A549 treated with Hydrocortisone at 1 μM for 4 hours (cell line): ENCODE measurements around the gene TAS2R50. TPM values are rescaled to one million over a fixed set of nuclear protein-coding genes. Genes with fewer than 3 reads are reported as not detected.

Experiments used
- total RNA-seq: library from RNA; stranded (reverse); fragments of 200-300 nt; extraction: Qiagen RNA extraction; gene quantifications from 5 replicates; pipeline ENCODE4 v1.2.3, GENCODE V29; 2022

Gene TAS2R50
- total RNA-seq: not detected in 5 replicates

GRCh38 chr12:10986812-10987211, at the start of gene TAS2R50:
Gene TAS2R50 (minus strand): TSS chr12:10986912. CDS start chr12:10986860, 52 bp downstream.

GRCh38 chr12:11031307-11031706, 44.6 kb upstream of the TAS2R50 start, which contains the start of gene TAS2R31:
Gene TAS2R31 (minus strand): TSS chr12:11031407. CDS start chr12:11031335, 72 bp downstream.

GRCh38 chr12:11022520-11022919, 35.8 kb upstream of the TAS2R50 start, which contains the start of gene TAS2R19:
Gene TAS2R19 (minus strand): TSS chr12:11022620. CDS start chr12:11022571, 49 bp downstream.

GRCh38 chr12:10998204-10998603, 11.5 kb upstream of the TAS2R50 start, which contains the start of gene TAS2R20:
Gene TAS2R20 (minus strand): TSS chr12:10998304. CDS start chr12:10997875, 429 bp downstream.

GRCh38 chr12:10939163-10939562, 47.5 kb downstream of the TAS2R50 start, which contains the start of gene TAS2R14:
Gene TAS2R14 (minus strand): TSS chr12:10939263. CDS start chr12:10939207, 56 bp downstream.

Other genes with a start within 250 kb of the TAS2R50 start
- gene TAS2R7, start 184.3 kb downstream of the TAS2R50 start, total RNA-seq: not detected in 5 replicates
- gene TAS2R8, start 179.6 kb downstream of the TAS2R50 start, total RNA-seq: not detected in 5 replicates
- gene TAS2R9, start 176.7 kb downstream of the TAS2R50 start, total RNA-seq: not detected in 5 replicates
- 0.08 to 0.10 TPM in 2 of 5 replicates, not detected in the others for gene TAS2R10, start 160.6 kb downstream of the TAS2R50 start, total RNA-seq
- 1.6 to 3.3 TPM (median 2.6 TPM) in 5 replicates for gene PRR4, start 137.4 kb downstream of the TAS2R50 start, total RNA-seq
- gene PRH1, start 102.7 kb downstream of the TAS2R50 start, total RNA-seq: 2.0 to 3.3 TPM (median 3.1 TPM) in 5 replicates
- not detected in 5 replicates for gene TAS2R13, start 77.3 kb downstream of the TAS2R50 start, total RNA-seq
- 0.29 to 0.47 TPM in 2 of 5 replicates, not detected in the others for gene PRH2, start 57.7 kb downstream of the TAS2R50 start, total RNA-seq
- 0.43 to 0.70 TPM (median 0.48 TPM) in 5 replicates for gene TAS2R14, start 47.6 kb downstream of the TAS2R50 start, total RNA-seq
- gene TAS2R20, start 11.4 kb upstream of the TAS2R50 start, total RNA-seq: 0.07 to 0.20 TPM (median 0.14 TPM) in 3 of 5 replicates, not detected in the others
- 0.13 to 0.17 TPM (median 0.14 TPM) in 3 of 5 replicates, not detected in the others for gene TAS2R19, start 35.7 kb upstream of the TAS2R50 start, total RNA-seq
- 0.10 to 0.22 TPM in 2 of 5 replicates, not detected in the others for gene TAS2R31, start 44.5 kb upstream of the TAS2R50 start, total RNA-seq
- gene TAS2R46, start 75.4 kb upstream of the TAS2R50 start, total RNA-seq: not detected in 5 replicates
- not detected in 5 replicates for gene TAS2R43, start 105.4 kb upstream of the TAS2R50 start, total RNA-seq
- gene TAS2R30, start 147.7 kb upstream of the TAS2R50 start, total RNA-seq: 0.05 to 0.06 TPM in 2 of 5 replicates, not detected in the others
- gene SMIM10L1, start 184.3 kb upstream of the TAS2R50 start, total RNA-seq: 7.6 to 8.4 TPM (median 7.9 TPM) in 5 replicates
- gene TAS2R42, start 200.0 kb upstream of the TAS2R50 start, total RNA-seq: not detected in 5 replicates